ENCODE results near the gene ADCY3.

GRCh38 chr2:24919037-24919505, 966 bp downstream of the ADCY3 start:
- TF ChIP-seq HDAC2 (CRISPR knock-in tag; IDR thresholded peaks at IDR 0.05) (no peak), ZFX (CRISPR knock-in tag; IDR thresholded peaks at IDR 0.05; ENCODE audit: low read depth) (no peak), MEIS2 (CRISPR knock-in tag; IDR thresholded peaks at IDR 0.05) (no peak), ZBTB8A (CRISPR knock-in tag; IDR thresholded peaks at IDR 0.05; ENCODE audit: borderline replicate concordance, low read depth) (no peak), MAZ (IDR thresholded peaks at IDR 0.05; ENCODE audit: borderline replicate concordance, low read depth, low read length) (no peak), MAZ (CRISPR knock-in tag; IDR thresholded peaks at IDR 0.05; ENCODE audit: low read depth) (no peak), RAD21 (CRISPR knock-in tag; IDR thresholded peaks at IDR 0.05) (no peak), ZNF335 (CRISPR knock-in tag; IDR thresholded peaks at IDR 0.05) (no peak), NR0B2 (CRISPR knock-in tag; IDR thresholded peaks at IDR 0.05) (no peak), HOXA3 (CRISPR knock-in tag; IDR thresholded peaks at IDR 0.05) (no peak), POLR2A (IDR thresholded peaks at IDR 0.05; ENCODE audit: insufficient read depth in 1 of 2, low read depth in 2 of 2, low read length in 2 of 2) (no peak), MAX (IDR thresholded peaks at IDR 0.05) (no peak), CREB1 (IDR thresholded peaks at IDR 0.05) (no peak), CREB1 (CRISPR knock-in tag; IDR thresholded peaks at IDR 0.05) (no peak), CHD2 (IDR thresholded peaks at IDR 0.05; ENCODE audit: low read depth, low read length) (no peak), SOX6 (IDR thresholded peaks at IDR 0.05) (no peak), SOX6 (CRISPR knock-in tag; IDR thresholded peaks at IDR 0.05) (no peak)

Measured in HepG2 (cell line).